HEK293T (cell line): ENCODE measurements around the gene ANKRD27.
"Not testable (repeated sequence)": the region's sequence is repeated elsewhere in the genome, so short reads cannot be mapped to it uniquely, and the experiment has no call there.

Experiments used
- CTCF ChIA-PET: fragments of 350-600 bp; formaldehyde crosslinking; extraction: SDS; loops from one replicate; lab custom pipeline; 2021; ENCODE audit warnings: antibody characterized with exemption, inconsistent platforms; lab: Yijun Ruan, JAX
- POLR2A ChIA-PET: fragments of 350-600 bp; formaldehyde crosslinking; extraction: SDS; loops from one replicate; lab custom pipeline; 2020; ENCODE audit warnings: antibody characterized with exemption, inconsistent platforms; lab: Yijun Ruan, JAX
- DNase-seq: peaks from one replicate; pipeline ENCODE4 v3.0.0; 2012; ENCODE audit warnings: mixed read lengths; ENCODE audit errors: extremely low spot score
- ARNT ChIP-seq: fragments of 450-650 bp; IDR thresholded peaks from 2 replicates; pipeline ENCODE4 v1.6.1; 2017; ENCODE audit warnings: mild to moderate bottlenecking
- BHLHE40 ChIP-seq: fragments of 450-650 bp; IDR thresholded peaks from 2 replicates; pipeline ENCODE4 v1.6.1; 2016; ENCODE audit warnings: mild to moderate bottlenecking, moderate library complexity, borderline replicate concordance
- CTBP1 ChIP-seq: fragments of 450-650 bp; IDR thresholded peaks from 2 replicates; pipeline ENCODE4 v1.6.1; 2016; ENCODE audit warnings: borderline replicate concordance
- ELF4 ChIP-seq: fragments of 450-650 bp; IDR thresholded peaks from 2 replicates; pipeline ENCODE4 v1.6.1; 2017; ENCODE audit warnings: antibody characterized with exemption
- FOXA1 ChIP-seq: fragments of 450-650 bp; IDR thresholded peaks from 2 replicates; pipeline ENCODE4 v1.6.1; 2016; ENCODE audit warnings: mild to moderate bottlenecking
- FOXK2 ChIP-seq: fragments of 450-650 bp; IDR thresholded peaks from 2 replicates; pipeline ENCODE4 v1.6.1; 2016; ENCODE audit warnings: mild to moderate bottlenecking
- FOXM1 ChIP-seq: fragments of 450-650 bp; IDR thresholded peaks from 2 replicates; pipeline ENCODE4 v1.6.1; 2017; ENCODE audit warnings: mild to moderate bottlenecking, borderline replicate concordance
- HDGF ChIP-seq: fragments of 450-650 bp; IDR thresholded peaks from 2 replicates; pipeline ENCODE4 v1.6.1; 2017; ENCODE audit warnings: antibody characterized with exemption, borderline replicate concordance
- L3MBTL2 ChIP-seq: fragments of 450-650 bp; conservative IDR thresholded peaks from 2 replicates; pipeline ENCODE4 v1.6.1; 2016; ENCODE audit warnings: mild to moderate bottlenecking
- LEF1 ChIP-seq: fragments of 450-650 bp; IDR thresholded peaks from 2 replicates; pipeline ENCODE4 v1.6.1; 2017; ENCODE audit warnings: mild to moderate bottlenecking, borderline replicate concordance
- NFRKB ChIP-seq: fragments of 450-650 bp; IDR thresholded peaks from 2 replicates; pipeline ENCODE4 v1.6.1; 2016; ENCODE audit warnings: mild to moderate bottlenecking, moderate library complexity
- SP1 ChIP-seq: fragments of 450-650 bp; IDR thresholded peaks from 2 replicates; pipeline ENCODE4 v1.6.1; 2017
- SUZ12 ChIP-seq: fragments of 450-650 bp; IDR thresholded peaks from 2 replicates; pipeline ENCODE4 v1.6.1; 2016; ENCODE audit warnings: mild to moderate bottlenecking
- TARDBP ChIP-seq: fragments of 450-650 bp; IDR thresholded peaks from 2 replicates; pipeline ENCODE4 v1.6.1; 2016
- ZNF384 ChIP-seq: fragments of 450-650 bp; IDR thresholded peaks from 2 replicates; pipeline ENCODE4 v1.6.1; 2016
- TF ChIP-seq, protein P1 (sequence below): fragments of 450-650 bp; IDR thresholded peaks from 2 replicates; pipeline ENCODE4 v1.6.1; 2016

Gene ANKRD27

DNA sequence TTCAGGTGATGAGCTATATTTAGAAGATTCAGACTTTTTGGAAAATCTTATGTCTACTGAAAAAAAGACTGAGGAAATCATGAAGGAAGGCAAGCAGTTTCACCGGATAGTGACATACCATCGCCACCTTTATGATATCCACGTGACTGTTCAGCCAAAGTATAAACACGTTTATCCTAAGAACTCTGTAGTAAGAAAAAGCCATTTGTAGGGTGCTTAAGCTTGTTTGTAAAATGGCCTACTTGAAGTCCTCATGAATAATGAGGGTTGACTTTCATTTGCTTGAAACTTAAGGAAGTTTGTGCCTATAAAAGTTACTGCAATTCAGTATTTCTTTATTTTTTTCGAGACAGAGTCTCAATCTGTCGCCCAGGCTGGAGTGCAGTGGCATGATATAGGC is 36.8 kb upstream of the ANKRD27 start:
- no peak for DNase-seq
- ChIA-PET POLR2A (no interaction called here), CTCF (no interaction called here)
- TF ChIP-seq FOXM1 (no peak), HDGF (no peak), FOXA1 (no peak), NFRKB (no peak), ZNF384 (no peak), SP1 (no peak), LEF1 (no peak), L3MBTL2 (no peak), SUZ12 (no peak)
- TF ChIP-seq, protein P1, sequence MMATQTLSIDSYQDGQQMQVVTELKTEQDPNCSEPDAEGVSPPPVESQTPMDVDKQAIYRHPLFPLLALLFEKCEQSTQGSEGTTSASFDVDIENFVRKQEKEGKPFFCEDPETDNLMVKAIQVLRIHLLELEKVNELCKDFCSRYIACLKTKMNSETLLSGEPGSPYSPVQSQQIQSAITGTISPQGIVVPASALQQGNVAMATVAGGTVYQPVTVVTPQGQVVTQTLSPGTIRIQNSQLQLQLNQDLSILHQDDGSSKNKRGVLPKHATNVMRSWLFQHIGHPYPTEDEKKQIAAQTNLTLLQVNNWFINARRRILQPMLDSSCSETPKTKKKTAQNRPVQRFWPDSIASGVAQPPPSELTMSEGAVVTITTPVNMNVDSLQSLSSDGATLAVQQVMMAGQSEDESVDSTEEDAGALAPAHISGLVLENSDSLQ, result no peak

DNA sequence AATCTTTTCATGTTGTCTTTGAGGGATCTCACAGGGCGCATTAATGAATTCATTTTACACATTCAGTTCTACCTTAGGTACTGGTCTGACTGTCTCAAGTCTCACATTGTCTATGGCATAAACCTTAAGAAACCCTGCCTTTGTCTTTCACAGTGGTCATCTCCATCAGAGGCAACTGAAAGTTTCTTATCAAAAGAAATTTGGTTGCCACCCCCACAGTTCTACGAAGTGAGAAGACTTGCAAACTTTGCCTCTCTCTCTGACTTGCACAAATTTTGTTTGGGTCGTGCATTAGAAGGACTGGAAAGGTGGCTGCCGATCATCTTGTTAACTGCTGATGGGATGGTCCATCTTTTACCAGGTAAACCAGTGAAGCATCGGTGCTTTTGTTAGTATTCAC is 34.1 kb upstream of the ANKRD27 start:
- TF ChIP-seq FOXM1 (no peak), HDGF (no peak), ARNT (no peak), ZNF384 (no peak), SP1 (no peak), CTBP1 (no peak), FOXA1 (no peak), L3MBTL2 (no peak), TARDBP (no peak), SUZ12 (no peak), FOXK2 (no peak), NFRKB (no peak), LEF1 (no peak), BHLHE40 (no peak), ELF4 (no peak)
- TF ChIP-seq, protein P1, result no peak
- ChIA-PET CTCF (no interaction called here), POLR2A (no interaction called here)
- no peak for DNase-seq

DNA sequence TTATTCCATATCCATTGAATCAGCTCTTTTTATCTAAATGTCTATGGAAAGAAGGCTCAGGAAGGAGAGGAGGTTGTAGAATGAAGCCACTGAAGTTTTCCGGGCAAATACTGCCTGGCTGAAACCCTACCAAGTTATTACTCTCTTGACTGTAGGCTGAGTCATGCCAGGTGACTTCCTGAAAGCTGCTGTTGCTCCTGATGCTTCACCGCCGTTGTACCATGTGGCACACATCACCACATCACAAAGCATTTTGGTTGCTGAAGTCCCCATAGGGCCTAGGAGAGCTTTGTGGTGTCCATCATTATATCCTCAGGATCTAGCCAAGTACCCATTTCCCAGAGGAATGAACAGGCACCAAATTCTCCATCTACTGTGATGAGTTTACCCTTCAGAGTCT is 33.5 kb upstream of the ANKRD27 start:
- POLR2A ChIA-PET, result no interaction called here
- TF ChIP-seq, protein P1, result no peak
- TF ChIP-seq NFRKB, result no peak
- no peak for TF ChIP-seq TARDBP
- TF ChIP-seq ZNF384, result no peak
- no peak for TF ChIP-seq ELF4
- TF ChIP-seq LEF1, result no peak
- TF ChIP-seq HDGF, result no peak
- no peak for TF ChIP-seq FOXA1
- no peak for DNase-seq
- CTCF ChIA-PET, result no interaction called here

DNA sequence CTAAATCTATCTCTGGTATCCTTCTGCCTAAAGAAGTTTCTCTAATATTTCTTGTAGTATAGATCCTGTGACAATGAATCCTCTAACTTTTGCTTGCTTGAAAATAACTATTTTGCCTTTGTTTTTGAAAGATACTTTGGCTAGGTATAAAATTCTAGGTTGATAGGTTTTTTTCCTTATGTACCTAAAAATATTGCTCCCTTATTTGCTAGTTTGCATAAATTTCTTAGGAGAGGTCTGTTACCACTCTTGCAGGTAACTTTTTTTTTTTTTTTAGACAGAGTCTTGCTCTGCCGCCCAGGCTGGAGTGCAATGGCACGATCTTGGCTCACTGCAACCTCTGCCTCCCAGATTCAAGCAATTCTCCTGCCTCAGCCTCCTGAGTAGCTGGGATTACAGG is 29.0 kb upstream of the ANKRD27 start:
- CTCF ChIA-PET, POLR2A ChIA-PET, DNase-seq: not testable (repeated sequence)

DNA sequence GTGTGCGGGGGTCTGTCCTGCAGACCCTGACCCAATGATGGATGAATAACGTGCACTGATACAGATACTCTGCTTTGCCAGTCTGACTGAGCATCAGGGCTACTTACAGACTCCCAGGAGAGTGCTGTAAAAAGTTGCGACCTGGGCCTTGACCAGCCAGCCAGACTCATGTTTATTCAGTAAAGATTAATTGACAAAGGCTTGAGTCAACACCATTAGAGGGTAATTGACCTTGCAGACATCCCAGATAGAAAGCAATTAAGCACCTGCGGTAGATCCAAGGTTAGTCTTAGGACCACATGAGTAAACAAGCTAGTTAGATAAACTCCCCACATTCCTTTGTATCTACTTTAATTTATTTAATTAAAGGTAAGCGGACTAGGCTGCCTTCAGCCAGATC is 27.0 kb upstream of the ANKRD27 start:
- no peak for DNase-seq
- TF ChIP-seq LEF1 (no peak), BHLHE40 (no peak), CTBP1 (no peak), ELF4 (no peak), NFRKB (no peak), ARNT (no peak), ZNF384 (no peak), FOXA1 (no peak), TARDBP (no peak), L3MBTL2 (no peak), SUZ12 (no peak), SP1 (no peak), FOXM1 (no peak), HDGF (no peak), FOXK2 (no peak)
- TF ChIP-seq, protein P1, result no peak
- CTCF ChIA-PET, result no interaction called here
- POLR2A ChIA-PET, result no interaction called here

DNA sequence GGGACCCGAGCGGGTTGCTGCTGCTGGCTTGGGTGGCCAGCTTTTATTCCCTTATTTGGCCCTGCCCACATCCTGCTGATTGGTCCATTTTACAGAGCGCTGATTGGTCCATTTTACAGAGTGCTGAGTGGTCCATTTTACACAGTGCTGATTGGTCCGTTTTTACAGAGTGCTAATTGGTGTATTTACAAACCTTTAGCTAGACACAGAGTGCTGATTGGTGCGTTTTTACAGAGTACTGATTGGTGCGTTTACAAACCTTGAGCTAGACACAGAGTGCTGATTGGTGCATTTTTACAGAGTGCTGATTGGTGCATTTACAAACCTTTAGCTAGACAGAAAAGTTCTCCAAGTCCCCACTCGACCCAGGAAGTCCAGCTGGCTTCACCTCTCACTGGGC is 25.1 kb upstream of the ANKRD27 start:
- POLR2A ChIA-PET, result interaction anchor here (0.6 to 1.1 kb wide), 2 partner anchors 9 to 354 kb away, joined by 3 read pairs; partner anchors contain the start of gene NUDT19
- DNase-seq, CTCF ChIA-PET: not testable (repeated sequence)

DNA sequence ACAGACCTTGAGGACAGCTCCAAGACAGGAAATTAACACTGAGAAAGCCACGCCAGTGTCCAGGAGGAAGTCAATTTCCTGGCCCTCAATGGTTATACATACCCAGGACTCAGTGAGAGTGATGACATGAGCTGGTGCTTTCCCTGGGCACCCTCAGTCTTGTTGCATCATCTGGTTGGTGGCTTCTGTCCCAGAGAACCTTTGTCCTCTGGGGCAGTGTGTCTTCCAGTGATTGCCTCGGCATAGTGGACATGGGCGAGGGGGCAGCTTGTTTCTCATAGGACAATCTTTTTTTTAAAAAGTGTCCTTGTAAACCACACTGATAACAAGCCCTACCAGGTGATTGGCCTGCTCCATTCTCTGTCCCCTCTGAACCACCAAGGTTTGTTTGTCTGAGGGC is 21.8 kb upstream of the ANKRD27 start:
- CTCF ChIA-PET, POLR2A ChIA-PET, DNase-seq: not testable (repeated sequence)

DNA sequence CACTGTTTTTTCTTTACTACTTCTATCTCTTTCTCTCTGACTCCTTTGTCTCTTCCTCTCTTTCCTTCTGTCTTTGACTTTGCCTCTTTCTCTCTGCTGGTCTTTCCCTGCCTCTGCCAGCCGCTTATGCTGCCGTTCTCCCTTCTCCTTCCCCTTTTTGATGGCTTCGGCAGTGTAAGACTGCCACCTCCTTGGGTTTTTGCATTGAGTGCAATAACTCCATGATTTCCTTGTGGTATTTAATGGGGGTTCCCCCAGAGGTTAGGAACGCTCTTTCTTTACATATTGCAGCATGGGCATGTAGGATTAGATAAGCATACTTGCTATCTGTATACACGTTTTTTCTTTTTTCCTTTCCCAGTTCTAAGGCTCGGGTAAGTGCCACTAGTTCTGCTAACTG is 20.5 kb upstream of the ANKRD27 start:
- DNase-seq, CTCF ChIA-PET, POLR2A ChIA-PET: not testable (repeated sequence)

DNA sequence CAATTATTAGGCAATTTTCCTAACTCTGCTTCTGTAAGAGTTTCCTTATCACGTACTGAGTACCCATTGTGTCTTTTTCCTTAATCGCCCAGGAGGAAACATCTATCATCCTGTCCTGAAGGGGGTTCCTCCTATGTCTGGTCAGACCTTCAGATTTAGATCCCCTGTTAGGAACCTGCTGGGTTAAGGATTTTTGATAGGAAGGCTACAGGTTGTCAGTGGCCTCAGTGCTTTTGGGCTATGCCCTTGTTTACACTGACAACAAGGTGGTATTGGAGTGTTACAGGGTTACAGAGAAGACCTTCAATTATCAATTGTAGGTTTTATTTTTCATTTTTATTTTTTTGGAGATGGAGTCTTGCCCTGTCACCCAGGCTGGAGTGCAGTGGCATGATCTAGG is 19.9 kb upstream of the ANKRD27 start:
- POLR2A ChIA-PET, CTCF ChIA-PET, DNase-seq: not testable (repeated sequence)

DNA sequence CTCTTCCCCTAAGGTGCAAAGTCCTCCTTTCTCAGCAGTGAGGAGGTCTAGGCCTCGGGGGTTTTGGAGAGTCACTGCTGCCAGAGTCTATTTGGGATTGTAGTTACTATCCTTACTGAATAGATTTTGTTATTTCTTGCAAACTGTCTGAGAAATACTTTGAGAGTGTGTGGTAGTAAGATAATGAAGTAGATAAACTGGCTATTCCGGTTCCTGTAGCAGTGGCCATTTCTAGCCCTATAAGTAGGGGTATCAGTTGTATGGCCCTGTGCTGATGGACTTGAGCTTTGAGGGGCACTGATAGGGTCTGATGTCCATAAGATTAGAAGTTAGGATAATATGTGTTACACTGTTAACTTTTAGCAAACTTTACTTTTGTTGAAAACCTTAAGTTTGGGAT is 19.3 kb upstream of the ANKRD27 start:
- DNase-seq, CTCF ChIA-PET, POLR2A ChIA-PET: not testable (repeated sequence)

DNA sequence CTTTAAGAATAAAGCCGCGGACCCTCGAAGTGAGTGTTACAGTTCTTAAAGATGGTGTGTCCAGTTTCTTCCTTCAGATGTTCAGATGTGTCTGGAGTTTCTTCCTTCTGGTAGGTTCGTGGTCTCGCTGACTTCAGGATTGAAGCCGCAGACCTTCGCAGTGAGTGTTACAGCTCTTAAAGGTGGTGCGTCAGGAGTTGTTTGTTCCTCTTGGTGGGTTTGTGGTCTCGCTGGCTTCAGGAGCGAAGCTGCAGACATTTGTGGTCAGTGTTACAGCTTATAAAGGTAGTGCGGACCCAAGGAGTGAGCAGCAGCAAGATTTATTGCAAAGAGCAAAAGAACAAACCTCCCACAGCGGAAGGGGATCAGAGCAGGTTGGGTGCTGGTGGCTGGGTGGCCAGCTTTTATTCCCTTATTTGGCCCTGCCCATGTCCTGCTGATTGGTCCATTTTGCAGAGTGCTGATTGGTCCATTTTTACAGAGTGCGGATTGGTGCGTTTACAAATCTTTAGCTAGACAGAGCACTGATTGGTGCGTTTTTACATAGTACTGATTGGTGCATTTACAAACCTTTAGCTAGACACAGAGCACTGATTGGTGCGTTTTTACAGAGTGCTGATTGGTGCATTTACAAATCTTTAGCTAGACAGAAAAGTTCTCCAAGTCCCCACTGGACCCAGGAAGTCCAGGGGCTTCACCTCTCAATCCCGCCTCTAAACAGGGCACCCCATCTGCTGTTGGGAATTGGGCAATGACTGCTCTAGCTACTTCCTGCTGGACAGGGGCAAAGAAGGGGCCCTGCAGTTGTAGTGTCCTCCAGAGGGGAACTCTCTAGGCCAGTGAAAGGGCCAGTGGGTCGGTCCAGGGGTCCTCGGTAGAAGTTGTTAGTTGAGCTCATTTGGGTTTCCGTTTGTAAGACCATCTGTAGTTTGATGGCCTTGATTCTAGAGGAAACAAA is 18.4 kb upstream of the ANKRD27 start:
- DNase-seq, CTCF ChIA-PET: not testable (repeated sequence)
- POLR2A ChIA-PET, result interaction anchor here (0.9 kb wide), 1 partner anchor 18 kb away, joined by 4 read pairs; the partner anchor contains the start of gene ANKRD27
